ENCODE results near the gene CDC25B. TPM values are rescaled to one million over a fixed set of nuclear protein-coding genes. Genes with fewer than 3 reads are reported as not detected.

CDC25B gene
- total and polyA plus RNA-seq, 2 of the 13 experiments (the other 11 are each of a cell fraction or from before 2014, with no cell fraction given) = 14.5 to 19.4 TPM

- TF ChIP-seq CREB1 (IDR thresholded peaks at IDR 0.05) (peak; percentile 31; the same call in 1 of the 2 replicates), CREB1 (CRISPR knock-in tag; IDR thresholded peaks at IDR 0.05) (no peak), SKI (IDR thresholded peaks at IDR 0.05; ENCODE audit: partially characterized antibody) (no peak), ZMYM3 (CRISPR knock-in tag; IDR thresholded peaks at IDR 0.05) (no peak; the same call in 1 of the 2 replicates), ZNF776 (CRISPR knock-in tag; IDR thresholded peaks at IDR 0.05) (peak; percentile 91), NFIB (CRISPR knock-in tag; IDR thresholded peaks at IDR 0.05; ENCODE audit: borderline replicate concordance) (no peak), KDM6A (CRISPR knock-in tag; IDR thresholded peaks at IDR 0.05; ENCODE audit: low read depth) (0 out of 2 replicates have a peak, but pooled peaks have one; percentile 42), TBL1XR1 (IDR thresholded peaks at IDR 0.05; ENCODE audit: borderline replicate concordance, low read length, partially characterized antibody) (peak; percentile 7), PHF20 (CRISPR knock-in tag; IDR thresholded peaks at IDR 0.05) (peak; percentile 79), ELK4 (CRISPR knock-in tag; IDR thresholded peaks at IDR 0.05; ENCODE audit: borderline replicate concordance) (0 out of 2 replicates have a peak, but pooled peaks have one; percentile 10), ZXDC (CRISPR knock-in tag; IDR thresholded peaks at IDR 0.05) (peak; percentile 51; the same call in 1 of the 2 replicates), KAT2B (IDR thresholded peaks at IDR 0.05; ENCODE audit: borderline replicate concordance, low read depth, low read length) (no peak), TFAP4 (IDR thresholded peaks at IDR 0.05; ENCODE audit: borderline replicate concordance, low read depth) (no peak), ZNF879 (CRISPR knock-in tag; IDR thresholded peaks at IDR 0.05) (0 out of 2 replicates have a peak, but pooled peaks have one; percentile 92), ZGPAT (CRISPR knock-in tag; IDR thresholded peaks at IDR 0.05) (peak; percentile 99), ZNF44 (CRISPR knock-in tag; IDR thresholded peaks at IDR 0.05) (no peak; the same call in 1 of the 2 replicates), NFKB2 (CRISPR knock-in tag; IDR thresholded peaks at IDR 0.05; ENCODE audit: borderline replicate concordance) (peak; percentile 95; the same call in 1 of the 2 replicates), PHF8 (CRISPR knock-in tag; IDR thresholded peaks at IDR 0.05) (peak; percentile 100), SP2 (CRISPR knock-in tag; IDR thresholded peaks at IDR 0.05) (peak; percentile 82), FOXA1 (IDR thresholded peaks at IDR 0.05) (no peak), FOXA1 (CRISPR knock-in tag; IDR thresholded peaks at IDR 0.05) (no peak), ZNF660 (CRISPR knock-in tag; IDR thresholded peaks at IDR 0.05; ENCODE audit: borderline replicate concordance, low read depth) (peak; percentile 10; the same call in 1 of the 2 replicates)
These were observed 50.8 kb downstream of the CDC25B start, which contains the start of gene MAVS (continued) for GRCh38 chr20:3846740-3847428.

Measured in HepG2 (cell line).